ENCODE measurements around the gene CPSF4L.

Gene CPSF4L

DNA sequence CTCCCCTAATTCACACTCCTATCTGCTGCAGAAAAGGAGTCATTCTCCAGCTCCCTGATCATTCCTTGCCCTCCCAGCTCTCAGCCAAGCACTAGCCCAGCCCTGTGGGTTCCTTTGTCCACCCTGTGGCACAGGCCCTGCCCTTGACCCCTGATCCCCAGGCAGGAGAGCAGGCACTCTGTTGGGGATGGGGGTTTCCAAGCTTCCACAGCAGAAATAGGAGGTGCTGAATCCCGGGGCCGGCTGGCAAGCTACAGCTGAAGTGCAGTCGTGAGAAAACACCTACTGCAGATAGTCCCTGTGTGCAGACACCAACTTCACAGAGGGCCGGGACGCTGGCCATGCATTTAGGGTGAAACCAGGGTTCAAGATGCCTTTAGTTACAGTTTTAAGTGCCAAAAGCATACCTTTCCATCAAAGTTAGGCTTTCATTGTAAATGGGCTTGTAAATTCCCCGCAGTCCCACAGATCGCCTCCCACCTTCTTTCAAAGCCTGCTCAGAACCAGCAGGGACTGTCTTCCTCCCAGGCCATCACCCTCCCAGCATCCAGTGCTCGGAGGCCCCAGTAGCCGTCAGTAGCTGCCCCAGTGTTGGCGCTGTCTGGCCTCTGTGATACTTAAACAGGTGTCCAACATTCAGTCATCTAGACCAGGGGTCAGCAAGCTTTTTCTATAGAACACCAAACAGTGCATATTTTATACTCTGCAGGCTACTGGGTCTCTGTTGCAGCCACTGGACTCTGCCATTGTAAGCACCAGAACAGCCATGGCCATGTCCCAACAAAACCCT lies 10.6 kb downstream of the CPSF4L start:
- TF ChIP-seq, protein P1, sequence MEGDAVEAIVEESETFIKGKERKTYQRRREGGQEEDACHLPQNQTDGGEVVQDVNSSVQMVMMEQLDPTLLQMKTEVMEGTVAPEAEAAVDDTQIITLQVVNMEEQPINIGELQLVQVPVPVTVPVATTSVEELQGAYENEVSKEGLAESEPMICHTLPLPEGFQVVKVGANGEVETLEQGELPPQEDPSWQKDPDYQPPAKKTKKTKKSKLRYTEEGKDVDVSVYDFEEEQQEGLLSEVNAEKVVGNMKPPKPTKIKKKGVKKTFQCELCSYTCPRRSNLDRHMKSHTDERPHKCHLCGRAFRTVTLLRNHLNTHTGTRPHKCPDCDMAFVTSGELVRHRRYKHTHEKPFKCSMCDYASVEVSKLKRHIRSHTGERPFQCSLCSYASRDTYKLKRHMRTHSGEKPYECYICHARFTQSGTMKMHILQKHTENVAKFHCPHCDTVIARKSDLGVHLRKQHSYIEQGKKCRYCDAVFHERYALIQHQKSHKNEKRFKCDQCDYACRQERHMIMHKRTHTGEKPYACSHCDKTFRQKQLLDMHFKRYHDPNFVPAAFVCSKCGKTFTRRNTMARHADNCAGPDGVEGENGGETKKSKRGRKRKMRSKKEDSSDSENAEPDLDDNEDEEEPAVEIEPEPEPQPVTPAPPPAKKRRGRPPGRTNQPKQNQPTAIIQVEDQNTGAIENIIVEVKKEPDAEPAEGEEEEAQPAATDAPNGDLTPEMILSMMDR (IDR thresholded peaks at IDR 0.05; ENCODE audit: control insufficient read depth, insufficient read depth, low read depth, low read length, missing control alignments) = no peak
- DNase-seq (ENCODE audit: low read depth) = no peak
- no peak overlapping the region for H3K4me3 ChIP-seq (ENCODE audit: control insufficient read depth, low read depth, low read length)

DNA sequence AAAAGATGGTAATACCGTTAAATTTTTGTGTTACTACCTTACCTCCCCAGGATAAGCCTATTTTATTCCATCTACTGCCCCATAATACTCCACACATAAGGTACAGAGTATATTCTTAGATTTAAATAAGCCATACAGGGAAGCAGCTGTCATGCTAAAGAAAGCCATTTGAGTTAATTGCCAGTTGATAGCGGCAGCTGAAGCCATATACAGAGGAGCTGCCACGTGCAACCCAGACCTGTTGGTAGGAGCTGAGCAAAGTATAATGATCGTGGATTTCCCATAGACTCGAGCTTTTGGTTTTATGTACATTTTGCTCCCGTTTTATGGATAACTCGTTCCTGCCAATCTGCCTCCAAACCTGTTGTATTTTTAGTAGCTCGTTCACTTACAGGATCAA lies 12.0 kb downstream of the CPSF4L start:
- no peak for DNase-seq (ENCODE audit: low read depth)
- TF ChIP-seq, protein P1 (IDR thresholded peaks at IDR 0.05; ENCODE audit: control insufficient read depth, insufficient read depth, low read depth, low read length, missing control alignments) = no peak
- H3K4me3 ChIP-seq (ENCODE audit: control insufficient read depth, low read depth, low read length) = no peak overlapping the region

DNA sequence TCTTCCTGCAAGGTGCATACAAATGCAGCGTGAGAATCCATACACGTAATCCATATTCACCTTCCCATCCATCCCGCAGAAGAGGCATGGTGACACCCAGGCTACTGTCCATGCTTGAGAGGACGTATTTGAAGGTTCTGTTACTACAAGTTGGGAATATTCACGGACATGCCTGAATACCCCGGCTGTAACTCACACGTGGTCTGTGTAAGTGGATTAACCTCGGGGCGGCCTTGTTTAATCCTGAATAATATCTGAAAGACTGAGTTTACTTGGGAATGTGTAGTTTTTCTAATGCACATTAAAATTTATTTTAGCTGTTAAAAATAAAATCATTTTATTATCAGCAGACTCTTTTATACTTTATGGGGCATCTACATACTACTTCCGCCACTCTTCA lies 13.1 kb downstream of the CPSF4L start:
- no peak for DNase-seq (ENCODE audit: low read depth)
- TF ChIP-seq, protein P1 (IDR thresholded peaks at IDR 0.05; ENCODE audit: control insufficient read depth, insufficient read depth, low read depth, low read length, missing control alignments) = no peak
- H3K4me3 ChIP-seq (ENCODE audit: control insufficient read depth, low read depth, low read length) = no peak overlapping the region

DNA sequence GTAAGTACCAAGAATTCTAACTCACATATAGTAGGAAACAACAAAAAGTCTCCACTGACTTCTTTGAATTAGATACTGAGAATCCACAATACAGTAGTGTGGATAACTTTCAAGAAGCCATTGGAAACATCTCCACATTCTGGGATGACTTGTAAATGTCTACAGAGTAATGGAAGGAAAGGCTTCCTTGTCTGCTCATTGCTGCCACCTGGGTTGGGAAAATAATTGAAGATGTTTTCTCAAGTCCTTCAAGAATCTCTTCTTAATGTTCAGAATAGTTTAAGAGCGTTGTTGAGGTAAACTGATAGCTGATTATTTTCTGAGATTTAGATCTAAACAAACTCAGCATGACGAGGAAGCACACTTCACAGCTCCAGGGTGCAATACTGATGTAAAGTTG lies 14.0 kb downstream of the CPSF4L start:
- H3K4me3 ChIP-seq (ENCODE audit: control insufficient read depth, low read depth, low read length) = no peak overlapping the region
- DNase-seq (ENCODE audit: low read depth) = no peak
- TF ChIP-seq, protein P1 (IDR thresholded peaks at IDR 0.05; ENCODE audit: control insufficient read depth, insufficient read depth, low read depth, low read length, missing control alignments) = peak; percentile 34

DNA sequence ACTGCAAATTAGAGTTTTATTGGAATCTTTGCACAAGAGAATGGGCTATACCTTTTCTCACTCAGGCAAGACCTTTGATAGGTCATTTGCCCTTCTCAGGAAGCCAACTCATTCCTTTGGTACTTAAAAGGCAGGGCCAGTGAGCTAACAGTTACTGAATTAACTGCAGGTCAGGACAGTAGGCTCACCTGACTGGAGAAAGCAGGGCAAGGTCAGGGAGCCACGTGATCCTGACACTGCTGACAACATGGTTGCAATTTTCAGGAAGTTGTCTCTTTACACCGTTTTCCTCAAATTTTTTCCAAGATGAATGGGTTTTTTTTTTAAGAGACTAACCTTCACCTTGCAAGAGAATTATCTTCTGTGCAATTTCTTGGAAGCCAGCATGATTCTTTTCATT lies 21.1 kb downstream of the CPSF4L start:
- no peak overlapping the region for H3K4me3 ChIP-seq (ENCODE audit: control insufficient read depth, low read depth, low read length)
- no peak for DNase-seq (ENCODE audit: low read depth)
- TF ChIP-seq, protein P1 (IDR thresholded peaks at IDR 0.05; ENCODE audit: control insufficient read depth, insufficient read depth, low read depth, low read length, missing control alignments) = no peak

DNA sequence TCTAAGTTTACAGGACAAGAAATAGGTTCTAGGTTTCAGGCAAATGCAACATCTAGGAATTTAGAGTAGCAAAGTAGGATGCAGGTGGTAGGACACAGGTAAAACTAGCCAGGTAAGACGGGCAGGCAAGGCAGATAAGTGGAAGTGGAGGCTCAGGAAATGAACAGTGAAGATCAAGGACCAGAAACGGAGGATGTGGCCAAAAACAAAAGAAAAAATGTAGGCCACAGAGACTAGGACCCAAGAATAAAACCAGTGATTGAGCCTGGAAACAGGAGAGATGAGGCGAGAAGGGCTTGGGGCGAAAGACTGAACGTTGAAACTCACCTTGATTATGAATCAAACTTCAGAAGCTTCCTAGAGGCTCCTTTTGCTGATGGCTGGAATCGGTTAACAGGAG lies 24.0 kb downstream of the CPSF4L start:
- no peak overlapping the region for H3K4me3 ChIP-seq (ENCODE audit: control insufficient read depth, low read depth, low read length)
- TF ChIP-seq, protein P1 (IDR thresholded peaks at IDR 0.05; ENCODE audit: control insufficient read depth, insufficient read depth, low read depth, low read length, missing control alignments) = no peak
- no peak for DNase-seq (ENCODE audit: low read depth)
